ENCODE data around the gene ZNF331. TPM values are rescaled to one million over a fixed set of nuclear protein-coding genes. Genes with fewer than 3 reads are reported as not detected.
"Not testable (repeated sequence)": the region's sequence is repeated elsewhere in the genome, so short reads cannot be mapped to it uniquely, and the experiment has no call there.

ZNF331 gene
- 13.5 TPM for total RNA-seq (ENCODE audit: insufficient read depth, low replicate concordance)

GRCh38 chr19:53537521-53538377 lies at the start of gene ZNF331:
Gene ZNF331, plus strand, starts transcription at chr19:53538145. Its CDS starts 31,232 bp downstream, at chr19:53569377.
- peak; percentile 83 for DNase-seq (ENCODE audit: low spot score)

GRCh38 chr19:53492153-53492552 lies 45.8 kb upstream of the ZNF331 start:
- DNase-seq (ENCODE audit: low spot score): no peak

- not testable (repeated sequence) for DNase-seq (ENCODE audit: low spot score)
Measured at GRCh38 chr19:53497311-53498023, 40.5 kb upstream of the ZNF331 start.

- not testable (repeated sequence) for DNase-seq (ENCODE audit: low spot score)
Measured at GRCh38 chr19:53498024-53498395, 39.9 kb upstream of the ZNF331 start.

GRCh38 chr19:53503151-53503550 lies 34.8 kb upstream of the ZNF331 start:
- not testable (repeated sequence) for DNase-seq (ENCODE audit: low spot score)

- DNase-seq (ENCODE audit: low spot score): not testable (repeated sequence)
Measured at GRCh38 chr19:53503671-53504364, 34.1 kb upstream of the ZNF331 start.

GRCh38 chr19:53504365-53504703 lies 33.6 kb upstream of the ZNF331 start:
- DNase-seq (ENCODE audit: low spot score): peak; percentile 42

GRCh38 chr19:53504885-53505284 lies 33.1 kb upstream of the ZNF331 start:
- DNase-seq (ENCODE audit: low spot score): peak; percentile 29

GRCh38 chr19:53506728-53507127 lies 31.2 kb upstream of the ZNF331 start:
- no peak for DNase-seq (ENCODE audit: low spot score)

GRCh38 chr19:53507523-53508442 lies 30.2 kb upstream of the ZNF331 start:
- no peak for DNase-seq (ENCODE audit: low spot score)

- no peak for DNase-seq (ENCODE audit: low spot score)
Measured at GRCh38 chr19:53509443-53509842, 28.5 kb upstream of the ZNF331 start.

- no peak for DNase-seq (ENCODE audit: low spot score)
Measured at GRCh38 chr19:53509845-53510244, 28.1 kb upstream of the ZNF331 start.

GRCh38 chr19:53511357-53511756 lies 26.6 kb upstream of the ZNF331 start:
- no peak for DNase-seq (ENCODE audit: low spot score)

- DNase-seq (ENCODE audit: low spot score): peak; percentile 55
Measured at GRCh38 chr19:53511933-53512374, 26.0 kb upstream of the ZNF331 start.

- DNase-seq (ENCODE audit: low spot score): not testable (repeated sequence)
Measured at GRCh38 chr19:53515047-53515446, 22.9 kb upstream of the ZNF331 start.

GRCh38 chr19:53517114-53517741 lies 20.7 kb upstream of the ZNF331 start:
- DNase-seq (ENCODE audit: low spot score): no peak

GRCh38 chr19:53518121-53518520 lies 19.8 kb upstream of the ZNF331 start:
- DNase-seq (ENCODE audit: low spot score): no peak

GRCh38 chr19:53518716-53519115 lies 19.2 kb upstream of the ZNF331 start:
- no peak for DNase-seq (ENCODE audit: low spot score)

GRCh38 chr19:53519446-53519845 lies 18.5 kb upstream of the ZNF331 start:
- no peak for DNase-seq (ENCODE audit: low spot score)

- DNase-seq (ENCODE audit: low spot score): no peak
Measured at GRCh38 chr19:53520163-53520546, 17.8 kb upstream of the ZNF331 start.

Measured in umbilical cord (tissue), 2 donors.